A549 (cell line): ENCODE results near the gene COPG1. TPM values are rescaled to one million over a fixed set of nuclear protein-coding genes. Genes with fewer than 3 reads are reported as not detected.

Source experiments
- ATAC-seq, 2 experiments: fragments of 200-7000 bp in 1 of 2; fragments of >200 bp in 1 of 2; cut with Nextera tagmentation in 1 of 2; cut with Tn5 transposase in 1 of 2; 3 replicates each; pipeline versions ENCODE4 v1.8.0 to v1.9.1; 2018 to 2020; ENCODE audit warnings: mild to moderate bottlenecking in 1 of 2, moderate library complexity in 1 of 2
- CTCF ChIA-PET: fragments of 300-600 bp; sonication (Branson Sonifier 250); formaldehyde crosslinking; extraction: SDS; loops from one replicate; lab custom pipeline; 2021; ENCODE audit warnings: antibody characterized with exemption, inconsistent platforms; lab: Yijun Ruan, JAX
- POLR2A ChIA-PET: fragments of 350-600 bp; formaldehyde crosslinking; extraction: SDS; loops from one replicate; lab custom pipeline; 2021; ENCODE audit warnings: antibody characterized with exemption, inconsistent platforms; lab: Yijun Ruan, JAX
- DNase-seq, 2 experiments: peaks; one replicate each; pipeline versions ENCODE4 v3.0.0 to v3.0.0-alpha.2; 2011 to 2016; ENCODE audit warnings: low read depth in 1 of 2, low spot score in 1 of 2
- FAIRE-seq: peaks from 2 replicates; lab custom pipeline; 2011; peaks lifted over from hg19 to GRCh38; lab: Jason Lieb, UNC
- H3K27ac ChIP-seq, 2 experiments: fragments of >200 bp; sonication (Bioruptor Twin); formaldehyde crosslinking; 3 replicates each; pipeline ENCODE4 v1.5.1; 2016 to 2017
- H3K4me1 ChIP-seq: fragments of >200 bp; sonication (Bioruptor Twin); formaldehyde crosslinking; 3 replicates; pipeline ENCODE4 v1.6.1; 2016
- H3K4me2 ChIP-seq: fragments of >200 bp; sonication (Bioruptor Twin); formaldehyde crosslinking; 3 replicates; pipeline ENCODE4 v1.6.1; 2016
- H3K4me3 ChIP-seq: fragments of >200 bp; sonication (Bioruptor Twin); formaldehyde crosslinking; 3 replicates; pipeline ENCODE4 v1.5.1; 2016
- H3K9me3 ChIP-seq: fragments of >200 bp; sonication (Bioruptor Twin); formaldehyde crosslinking; 3 replicates; pipeline ENCODE4 v1.6.1; 2016
- ATOH8 ChIP-seq: fragments of 250-450 bp; sonication (Bioruptor Pico); IDR thresholded peaks from 2 replicates; pipeline ENCODE4 v1.5.0; 2020; ENCODE audit warnings: low read depth, mild to moderate bottlenecking, moderate library complexity
- BCL3 ChIP-seq: fragments of >200 bp; sonication (Bioruptor Twin); formaldehyde crosslinking; IDR thresholded peaks from 3 replicates; pipeline ENCODE4 v1.6.1; 2016
- CBX2 ChIP-seq: fragments of 200-600 bp; sonication (generic); IDR thresholded peaks from 2 replicates; pipeline ENCODE4 v1.6.1; 2016; ENCODE audit warnings: low read depth, mild to moderate bottlenecking, borderline replicate concordance
- CHD4 ChIP-seq: fragments of 200-600 bp; sonication (generic); IDR thresholded peaks from 2 replicates; pipeline ENCODE4 v1.6.1; 2016; ENCODE audit warnings: antibody characterized with exemption, mild to moderate bottlenecking, borderline replicate concordance
- EHF ChIP-seq: fragments of 250-450 bp; sonication (Bioruptor Pico); IDR thresholded peaks from 2 replicates; pipeline ENCODE4 v1.5.0; 2020; ENCODE audit warnings: mild to moderate bottlenecking
- ESRRA ChIP-seq: fragments of 150-350 bp; IDR thresholded peaks from 2 replicates; pipeline ENCODE4 v1.6.1; 2014; ENCODE audit warnings: mild to moderate bottlenecking, low read length, borderline replicate concordance
- FOSB ChIP-seq: fragments of 250-450 bp; sonication (Bioruptor Pico); IDR thresholded peaks from 2 replicates; pipeline ENCODE4 v1.5.0; 2020; ENCODE audit warnings: mild to moderate bottlenecking, moderate library complexity
- HOXB13 ChIP-seq: fragments of 250-450 bp; sonication (Bioruptor Pico); IDR thresholded peaks from 2 replicates; pipeline ENCODE4 v1.5.0; 2020; ENCODE audit warnings: low read depth, mild to moderate bottlenecking, moderate library complexity
- NFE2L2 ChIP-seq: fragments of 150-350 bp; conservative IDR thresholded peaks from 2 replicates; pipeline ENCODE4 v1.6.1; 2014; ENCODE audit warnings: low read length
- NR3C1 ChIP-seq: fragments of >200 bp; sonication (Bioruptor Twin); formaldehyde crosslinking; IDR thresholded peaks from 3 replicates; pipeline ENCODE4 v1.6.1; 2017
- PHF8 ChIP-seq: fragments of 200-600 bp; sonication (generic); IDR thresholded peaks from 2 replicates; pipeline ENCODE4 v1.6.1; 2016; ENCODE audit warnings: low read depth, mild to moderate bottlenecking, antibody characterized with exemption, moderate library complexity, borderline replicate concordance
- POLR2AphosphoS2 ChIP-seq: conservative IDR thresholded peaks from 2 replicates; pipeline ENCODE4 v1.6.1; 2012; ENCODE audit warnings: low read length, improper control_type of control experiment, inconsistent platforms
- REST ChIP-seq: fragments of 200-600 bp; sonication (generic); IDR thresholded peaks from 2 replicates; pipeline ENCODE4 v1.6.1; 2016; ENCODE audit warnings: antibody characterized with exemption, mild to moderate bottlenecking, moderate library complexity
- RNF2 ChIP-seq: fragments of 200-600 bp; sonication (generic); IDR thresholded peaks from 2 replicates; pipeline ENCODE4 v1.6.1; 2016; ENCODE audit warnings: low read depth, mild to moderate bottlenecking, antibody characterized with exemption, moderate library complexity, borderline replicate concordance
- SMC3 ChIP-seq: fragments of >200 bp; sonication (Bioruptor Twin); formaldehyde crosslinking; IDR thresholded peaks from 3 replicates; pipeline ENCODE4 v1.6.1; 2018; ENCODE audit warnings: inconsistent platforms
- TFCP2L1 ChIP-seq: fragments of 250-450 bp; sonication (Bioruptor Pico); IDR thresholded peaks from 2 replicates; pipeline ENCODE4 v1.5.0; 2021; ENCODE audit warnings: mild to moderate bottlenecking
- USF2 ChIP-seq: fragments of 450-650 bp; IDR thresholded peaks from 2 replicates; pipeline ENCODE4 v1.6.1; 2014; ENCODE audit warnings: antibody characterized with exemption
- ZFP36 ChIP-seq: fragments of 450-650 bp; IDR thresholded peaks from 2 replicates; pipeline ENCODE4 v1.6.1; 2014; ENCODE audit warnings: borderline replicate concordance; ENCODE audit not compliant: partially characterized antibody
- whole genome bisulfite sequencing: methylation state at CpG from one replicate; pipeline ENCODE4 v1.1.6; 2017; ENCODE audit errors: missing lambda C conversion rate; 5-methylcytosine and 5-hydroxymethylcytosine counted together
- polyA plus RNA-seq, 4 experiments: library from polyadenylated mRNA; depleted of rRNA in 3 of 4; stranded (reverse); fragments of >200 nt; fragmentation: RNase III in 1 of 4; extraction: RNeasy Plus Mini Kit Qiagen cat#74134 plus additional on column Dnase treatment in 1 of 4; gene quantifications; 2 replicates in 3 of 4; 3 replicates in 1 of 4; pipeline ENCODE4 v1.2.3, GENCODE V29; 2011 to 2017

Gene COPG1
- polyA plus RNA-seq, 2 of the 4 experiments (the other 2 are of a cell fraction): 80.6 to 90.2 TPM

GRCh38 chr3:129248286-129248979 is 973 bp upstream of the COPG1 start:
- Histone ChIP-seq H3K4me3 (peak overlapping the region; percentile 85), H3K4me1 (peaks cover 21% of the 10 kb centered on the region; the same call in 2 of the 3 replicates), H3K27ac (peak overlapping the region; percentile 95 to 98), H3K4me2 (peak overlapping the region; percentile 80)
- no peak for ATAC-seq
- FAIRE-seq: no peak
- WGBS: 66% methylated on average over 21 of the region's 21 CpGs
- CTCF ChIA-PET: interaction anchor here (1.1 to 6.8 kb wide), 4 partner anchors 22 to 197 kb away, joined by 3 to 83 read pairs (median 38); partner anchors contain the start of gene ISY1
- POLR2A ChIA-PET: interaction anchor here (0.8 to 1.8 kb wide), 4 partner anchors 8 to 86 kb away, joined by 3 to 16 read pairs (median 4); partner anchors contain the start of gene CNBP
- no peak for DNase-seq
- TF ChIP-seq NFE2L2: no peak
- no peak for TF ChIP-seq RNF2
- TF ChIP-seq BCL3: no peak
- no peak for TF ChIP-seq EHF (CRISPR knock-in tag)
- TF ChIP-seq USF2: no peak
- TF ChIP-seq ZFP36: no peak
- TF ChIP-seq, all 56 proteins: peak for 0
- H3K9me3 ChIP-seq: no peaks in the 10 kb centered on the region

GRCh38 chr3:129252748-129253147 is 3.3 kb downstream of the COPG1 start:
- FAIRE-seq (no peak), ATAC-seq (no peak), DNase-seq (no peak)
- CTCF ChIA-PET: interaction anchor here (1.2 to 2.7 kb wide), 5 partner anchors 76 to 283 kb away, joined by 3 to 8 read pairs (median 4); no protein-coding TSS in a partner anchor
- 90% methylated on average over 4 of the region's 4 CpGs for WGBS
- no peak overlapping the region for H3K27ac ChIP-seq
- H3K4me3 ChIP-seq: no peak overlapping the region
- no peak overlapping the region for H3K4me2 ChIP-seq
- no peaks in the 10 kb centered on the region for H3K9me3 ChIP-seq
- TF ChIP-seq ZFP36: no peak
- no peak for TF ChIP-seq CBX2
- TF ChIP-seq NR3C1: no peak
- no peak for TF ChIP-seq ATOH8 (CRISPR knock-in tag)
- TF ChIP-seq SMC3: no peak
- TF ChIP-seq ESRRA: no peak
- TF ChIP-seq NFE2L2: no peak
- TF ChIP-seq HOXB13 (CRISPR knock-in tag): no peak
- TF ChIP-seq REST: no peak
- no peak for TF ChIP-seq POLR2AphosphoS2
- no peak for TF ChIP-seq PHF8
- TF ChIP-seq TFCP2L1 (CRISPR knock-in tag): no peak
- no peak for TF ChIP-seq CHD4
- no peak for TF ChIP-seq FOSB (CRISPR knock-in tag)
- 0 out of 3 replicates have a peak, but pooled peaks cover 10% of the 10 kb centered on the region for H3K4me1 ChIP-seq
- POLR2A ChIA-PET: no interaction called here
